Activated CD4-positive, alpha-beta T cell treated with anti-CD3 and anti-CD28 coated beads for 1 hour (primary cell): ENCODE data around the gene ST6GALNAC2.
"Not testable (repeated sequence)": the region's sequence is repeated elsewhere in the genome, so short reads cannot be mapped to it uniquely, and the experiment has no call there.

Source experiments
- DNase-seq: peaks from one replicate; pipeline ENCODE4 v3.0.0-alpha.2; 2020

The ST6GALNAC2 gene

GRCh38 chr17:76525513-76525833 lies 60.2 kb downstream of the ST6GALNAC2 start:
- DNase-seq: not testable (repeated sequence)

GRCh38 chr17:76524598-76525512 lies 60.8 kb downstream of the ST6GALNAC2 start:
- DNase-seq: no peak

GRCh38 chr17:76523084-76524037 lies 62.3 kb downstream of the ST6GALNAC2 start:
- peak; percentile 74 for DNase-seq

- DNase-seq: not testable (repeated sequence)
Measured at GRCh38 chr17:76521683-76522082, 64.0 kb downstream of the ST6GALNAC2 start.

- no peak for DNase-seq
Measured at GRCh38 chr17:76521262-76521661, 64.4 kb downstream of the ST6GALNAC2 start.

GRCh38 chr17:76519048-76519966 lies 66.4 kb downstream of the ST6GALNAC2 start:
- DNase-seq: no peak

GRCh38 chr17:76517638-76518038 lies 68.0 kb downstream of the ST6GALNAC2 start:
- DNase-seq: no peak
